C4-2B (cell line): ENCODE measurements around the gene BTBD1.

Experiments
- H3K27ac ChIP-seq: fragments of 450-650 bp; 2 replicates; pipeline ENCODE4 v1.5.1; 2017
- CTCF ChIP-seq: fragments of 450-650 bp; conservative IDR thresholded peaks from 2 replicates; pipeline ENCODE4 v1.5.1; 2017; ENCODE audit warnings: mild to moderate bottlenecking
- ZFX ChIP-seq: fragments of 450-650 bp; IDR thresholded peaks from 2 replicates; pipeline ENCODE4 v1.6.1; 2017

Gene BTBD1

GRCh38 chr15:83066734-83067637, at the start of gene BTBD1:
Gene BTBD1, minus strand, starts transcription at chr15:83067252. Its CDS starts 101 bp downstream, at chr15:83067151.
- H3K27ac ChIP-seq, result peak within 1 kb of the TSS; percentile 96
- peak; percentile 25 for TF ChIP-seq CTCF
- peak; percentile 93 for TF ChIP-seq ZFX

GRCh38 chr15:83115831-83116565, 48.9 kb upstream of the BTBD1 start:
- TF ChIP-seq CTCF, result no peak
- TF ChIP-seq ZFX, result no peak
- H3K27ac ChIP-seq, result no peak overlapping the region

- TF ChIP-seq ZFX, result no peak
- TF ChIP-seq CTCF, result no peak
- H3K27ac ChIP-seq, result no peak overlapping the region
Observed at GRCh38 chr15:83115410-83115809, 48.4 kb upstream of the BTBD1 start.

- H3K27ac ChIP-seq, result no peak overlapping the region
- TF ChIP-seq CTCF (no peak), ZFX (no peak)
Observed at GRCh38 chr15:83114856-83115255, 47.8 kb upstream of the BTBD1 start.

GRCh38 chr15:83113881-83114674, 47.0 kb upstream of the BTBD1 start:
- TF ChIP-seq CTCF (no peak), ZFX (no peak)
- H3K27ac ChIP-seq, result no peak overlapping the region

- TF ChIP-seq ZFX, result no peak
- TF ChIP-seq CTCF, result no peak
- no peak overlapping the region for H3K27ac ChIP-seq
Observed at GRCh38 chr15:83112956-83113299, 45.9 kb upstream of the BTBD1 start.
